Right lung (tissue), 10 donors: ENCODE data around the gene APH1B. TPM values are rescaled to one million over a fixed set of nuclear protein-coding genes. Genes with fewer than 3 reads are reported as not detected.
"Not testable (repeated sequence)": the region's sequence is repeated elsewhere in the genome, so short reads cannot be mapped to it uniquely, and the experiment has no call there.

ENCODE experiments used
- DNase-seq, 2 donors: peaks; one replicate each; pipeline ENCODE4 v3.0.0-alpha.2; 2013
- long read RNA-seq, 8 donors: transcript quantifications; one replicate each; lab custom pipeline, GENCODE V29; 2026
- polyA plus RNA-seq, 5 donors: library from polyadenylated mRNA; unstranded; fragments of 120-200 nt; gene quantifications; one replicate each; pipeline versions ENCODE4 v1.2.1 to v1.2.3, GENCODE V29; 2013; ENCODE audit warnings: inconsistent platforms in 1 of 5, low replicate concordance in 1 of 5; ENCODE audit not compliant: insufficient read length in 5 of 5, insufficient read depth in 1 of 5

The APH1B gene
- 10 to 100 TPM; 22.0 to 30.6 (median 28.7) TPM for polyA plus RNA-seq
- long read RNA-seq, donor 1, full-length matches to known transcripts = 8 of 8 reads
- long read RNA-seq, donor 1, partial matches to known transcripts = 0 of 8 reads
- long read RNA-seq, donor 1, other reads (novel, unspliced or antisense) = 0 of 8 reads
- long read RNA-seq, donor 2, full-length matches to known transcripts = 1 of 1 reads
- long read RNA-seq, donor 2, partial matches to known transcripts = 0 of 1 reads
- long read RNA-seq, donor 2, other reads (novel, unspliced or antisense) = 0 of 1 reads
- long read RNA-seq, donor 3, full-length matches to known transcripts = 8 of 8 reads
- long read RNA-seq, donor 3, partial matches to known transcripts = 0 of 8 reads
- long read RNA-seq, donor 3, other reads (novel, unspliced or antisense) = 0 of 8 reads
- long read RNA-seq, donor 4, full-length matches to known transcripts = 4 of 4 reads
- long read RNA-seq, donor 4, partial matches to known transcripts = 0 of 4 reads
- long read RNA-seq, donor 4, other reads (novel, unspliced or antisense) = 0 of 4 reads
- long read RNA-seq, donor 5, full-length matches to known transcripts = 2 of 73 reads
- long read RNA-seq, donor 5, partial matches to known transcripts = 71 of 73 reads
- long read RNA-seq, donor 5, other reads (novel, unspliced or antisense) = 0 of 73 reads
- long read RNA-seq, donor 6, full-length matches to known transcripts = 10 of 10 reads
- long read RNA-seq, donor 6, partial matches to known transcripts = 0 of 10 reads
- long read RNA-seq, donor 6, other reads (novel, unspliced or antisense) = 0 of 10 reads
- long read RNA-seq, donor 7, full-length matches to known transcripts = 9 of 9 reads
- long read RNA-seq, donor 7, partial matches to known transcripts = 0 of 9 reads
- long read RNA-seq, donor 7, other reads (novel, unspliced or antisense) = 0 of 9 reads
- long read RNA-seq, donor 8, full-length matches to known transcripts = 7 of 7 reads
- long read RNA-seq, donor 8, partial matches to known transcripts = 0 of 7 reads
- long read RNA-seq, donor 8, other reads (novel, unspliced or antisense) = 0 of 7 reads

GRCh38 chr15:63277038-63277892 lies at the start of gene APH1B:
TSS of gene APH1B (plus strand) at chr15:63277605. CDS start at chr15:63277624, 19 bp downstream.
- DNase-seq = peak; percentile 84 to 85

- no peak for DNase-seq
These were observed 49.7 kb upstream of the APH1B start for GRCh38 chr15:63227689-63228088.

GRCh38 chr15:63231206-63231605 lies 46.2 kb upstream of the APH1B start:
- DNase-seq = no peak

- no peak for DNase-seq
These were observed 45.7 kb upstream of the APH1B start for GRCh38 chr15:63231706-63232105.

GRCh38 chr15:63232405-63232804 lies 45.0 kb upstream of the APH1B start:
- DNase-seq = no peak

- DNase-seq = no peak
These were observed 44.5 kb upstream of the APH1B start for GRCh38 chr15:63232943-63233342.

GRCh38 chr15:63233667-63234423 lies 43.6 kb upstream of the APH1B start:
- peak; percentile 64 to 68 for DNase-seq

GRCh38 chr15:63234451-63234870 lies 42.9 kb upstream of the APH1B start:
- DNase-seq = peak; percentile 78

GRCh38 chr15:63236272-63236671 lies 41.1 kb upstream of the APH1B start:
- no peak for DNase-seq

GRCh38 chr15:63237086-63237485 lies 40.3 kb upstream of the APH1B start:
- DNase-seq = not testable (repeated sequence)

- DNase-seq = no peak
These were observed 39.2 kb upstream of the APH1B start for GRCh38 chr15:63238171-63238570.

GRCh38 chr15:63238796-63239195 lies 38.6 kb upstream of the APH1B start:
- no peak for DNase-seq

- DNase-seq = no peak
These were observed 37.3 kb upstream of the APH1B start for GRCh38 chr15:63240109-63240508.

- no peak for DNase-seq
These were observed 36.1 kb upstream of the APH1B start for GRCh38 chr15:63241316-63241715.

GRCh38 chr15:63243101-63243500 lies 34.3 kb upstream of the APH1B start:
- peak in 1 of 2 donors; percentile 59 for DNase-seq

- no peak for DNase-seq
These were observed 33.6 kb upstream of the APH1B start for GRCh38 chr15:63243776-63244175.

- DNase-seq = no peak
These were observed 33.0 kb upstream of the APH1B start for GRCh38 chr15:63244399-63244798.

- no peak for DNase-seq
These were observed 32.3 kb upstream of the APH1B start for GRCh38 chr15:63244976-63245645.

- peak in 1 of 2 donors; percentile 56 for DNase-seq
These were observed 30.5 kb upstream of the APH1B start for GRCh38 chr15:63246691-63247469.
